NCI-H82 treated with DMSO at 0.1 percent for 48 hours (cell line): ENCODE results near the gene ENTR1.

Source experiments
- DNase-seq: peaks from one replicate; lab custom pipeline; 2025; ENCODE audit not compliant: unreplicated experiment; lab: John Stamatoyannopoulos, UW

ENTR1 gene

GRCh38 chr9:136363106-136363948 lies 47.1 kb downstream of the ENTR1 start, which contains the start of gene DNLZ:
TSS of gene DNLZ (minus strand) at chr9:136363744. CDS start at chr9:136363714, 30 bp downstream.
- peak; percentile 75 for DNase-seq

GRCh38 chr9:136362450-136362784 lies 48.0 kb downstream of the ENTR1 start:
- no peak for DNase-seq

GRCh38 chr9:136361754-136362449 lies 48.5 kb downstream of the ENTR1 start:
- no peak for DNase-seq

GRCh38 chr9:136361047-136361753 lies 49.2 kb downstream of the ENTR1 start:
- DNase-seq: no peak

- no peak for DNase-seq
Measured at GRCh38 chr9:136359774-136360718, 50.4 kb downstream of the ENTR1 start.

- DNase-seq: no peak
Measured at GRCh38 chr9:136358888-136359287, 51.5 kb downstream of the ENTR1 start.

- no peak for DNase-seq
Measured at GRCh38 chr9:136358016-136358415, 52.4 kb downstream of the ENTR1 start.

GRCh38 chr9:136357202-136357725 lies 53.1 kb downstream of the ENTR1 start:
- DNase-seq: no peak

GRCh38 chr9:136355616-136356557 lies 54.5 kb downstream of the ENTR1 start:
- no peak for DNase-seq

- DNase-seq: no peak
Measured at GRCh38 chr9:136354592-136355085, 55.8 kb downstream of the ENTR1 start.

GRCh38 chr9:136353757-136354488 lies 56.5 kb downstream of the ENTR1 start:
- no peak for DNase-seq

GRCh38 chr9:136353088-136353487 lies 57.3 kb downstream of the ENTR1 start:
- DNase-seq: no peak

GRCh38 chr9:136352682-136353081 lies 57.7 kb downstream of the ENTR1 start:
- no peak for DNase-seq
